ENCODE data around the gene CR1. TPM values are rescaled to one million over a fixed set of nuclear protein-coding genes. Genes with fewer than 3 reads are reported as not detected.
A peak's percentile ranks its signal among the peaks of the same experiment; 100 is the strongest.

Gene CR1
- total and polyA plus RNA-seq, 9 of the 15 experiments (the other 6 are each of a cell fraction or from before 2014, with no cell fraction given) = 0.07 to 0.47 (median 0.18) TPM

DNA sequence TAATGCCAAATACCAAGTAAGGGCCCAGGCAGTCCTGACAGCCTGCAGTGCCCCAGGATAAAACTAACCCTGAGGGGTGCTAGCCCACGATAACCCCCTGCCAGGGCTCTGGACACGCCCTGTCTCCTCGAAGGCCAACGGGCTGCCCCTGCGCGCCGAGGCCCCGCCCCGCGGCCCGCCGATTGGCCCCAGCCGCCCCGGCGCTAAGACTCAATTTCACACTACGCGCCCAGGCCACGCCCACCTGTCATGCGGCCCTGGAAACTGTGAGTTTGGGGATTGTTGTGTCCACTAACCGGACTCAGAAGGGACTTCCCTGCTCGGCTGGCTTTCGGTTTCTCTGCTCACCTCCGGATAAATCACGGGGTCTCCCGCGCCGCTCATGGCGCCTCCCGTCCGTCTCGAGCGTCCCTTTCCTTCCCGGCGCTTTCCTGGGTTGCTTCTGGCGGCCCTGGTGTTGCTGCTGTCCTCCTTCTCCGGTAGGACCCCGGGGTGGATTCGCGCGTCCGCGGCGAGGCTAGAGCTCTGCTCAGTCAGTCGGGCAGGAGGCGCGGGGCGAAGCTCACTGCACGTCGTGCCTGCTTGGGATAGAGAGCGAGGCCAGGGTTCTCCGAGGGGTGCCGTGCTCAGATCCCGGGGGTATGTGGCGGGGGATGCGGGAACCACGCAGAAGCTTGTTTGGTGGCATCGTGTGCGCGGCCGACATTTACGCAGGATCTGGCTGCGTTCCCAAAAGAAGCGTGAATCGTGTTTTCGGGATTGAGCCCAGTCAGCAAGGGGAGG lies 149.1 kb downstream of the CR1 start, which contains the start of gene CR1L (continued):
- TF ChIP-seq ZNF592 (IDR thresholded peaks at IDR 0.05) (peak; percentile 48; the same call in 1 of the 2 replicates), FOXA3 (CRISPR knock-in tag; conservative IDR thresholded peaks at IDR 0.05 in 1 of 2, IDR thresholded peaks at IDR 0.05 in 1 of 2) (peak in 1 of 2 experiments; percentile 79; a peak in 1 of 4 replicates), ZBTB12 (CRISPR knock-in tag; IDR thresholded peaks at IDR 0.05) (no peak), DPF2 (IDR thresholded peaks at IDR 0.05) (peak; percentile 50; the same call in 1 of the 2 replicates), ZBTB49 (CRISPR knock-in tag; IDR thresholded peaks at IDR 0.05; ENCODE audit: borderline replicate concordance) (0 out of 2 replicates have a peak, but pooled peaks have one; percentile 52), SRSF3 (IDR thresholded peaks at IDR 0.05; ENCODE audit: insufficient read depth, low read length) (peak; percentile 67; the same call in 1 of the 2 replicates), CXXC5 (CRISPR knock-in tag; IDR thresholded peaks at IDR 0.05) (peak; percentile 91), NFYB (IDR thresholded peaks at IDR 0.05; ENCODE audit: extremely low read depth, insufficient read length) (peak; percentile 65), GABPB1 (CRISPR knock-in tag; IDR thresholded peaks at IDR 0.05) (peak; percentile 76), BCOR (IDR thresholded peaks at IDR 0.05) (peak; percentile 25; the same call in 1 of the 2 replicates)
- TF ChIP-seq, protein P1, sequence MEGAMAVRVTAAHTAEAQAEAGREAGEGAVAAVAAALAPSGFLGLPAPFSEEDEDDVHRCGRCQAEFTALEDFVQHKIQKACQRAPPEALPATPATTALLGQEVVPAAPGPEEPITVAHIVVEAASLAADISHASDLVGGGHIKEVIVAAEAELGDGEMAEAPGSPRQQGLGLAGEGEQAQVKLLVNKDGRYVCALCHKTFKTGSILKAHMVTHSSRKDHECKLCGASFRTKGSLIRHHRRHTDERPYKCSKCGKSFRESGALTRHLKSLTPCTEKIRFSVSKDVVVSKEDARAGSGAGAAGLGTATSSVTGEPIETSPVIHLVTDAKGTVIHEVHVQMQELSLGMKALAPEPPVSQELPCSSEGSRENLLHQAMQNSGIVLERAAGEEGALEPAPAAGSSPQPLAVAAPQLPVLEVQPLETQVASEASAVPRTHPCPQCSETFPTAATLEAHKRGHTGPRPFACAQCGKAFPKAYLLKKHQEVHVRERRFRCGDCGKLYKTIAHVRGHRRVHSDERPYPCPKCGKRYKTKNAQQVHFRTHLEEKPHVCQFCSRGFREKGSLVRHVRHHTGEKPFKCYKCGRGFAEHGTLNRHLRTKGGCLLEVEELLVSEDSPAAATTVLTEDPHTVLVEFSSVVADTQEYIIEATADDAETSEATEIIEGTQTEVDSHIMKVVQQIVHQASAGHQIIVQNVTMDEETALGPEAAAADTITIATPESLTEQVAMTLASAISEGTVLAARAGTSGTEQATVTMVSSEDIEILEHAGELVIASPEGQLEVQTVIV (CRISPR knock-in tag; IDR thresholded peaks at IDR 0.05; ENCODE audit: borderline replicate concordance) = no peak
- TF ChIP-seq, protein P2, sequence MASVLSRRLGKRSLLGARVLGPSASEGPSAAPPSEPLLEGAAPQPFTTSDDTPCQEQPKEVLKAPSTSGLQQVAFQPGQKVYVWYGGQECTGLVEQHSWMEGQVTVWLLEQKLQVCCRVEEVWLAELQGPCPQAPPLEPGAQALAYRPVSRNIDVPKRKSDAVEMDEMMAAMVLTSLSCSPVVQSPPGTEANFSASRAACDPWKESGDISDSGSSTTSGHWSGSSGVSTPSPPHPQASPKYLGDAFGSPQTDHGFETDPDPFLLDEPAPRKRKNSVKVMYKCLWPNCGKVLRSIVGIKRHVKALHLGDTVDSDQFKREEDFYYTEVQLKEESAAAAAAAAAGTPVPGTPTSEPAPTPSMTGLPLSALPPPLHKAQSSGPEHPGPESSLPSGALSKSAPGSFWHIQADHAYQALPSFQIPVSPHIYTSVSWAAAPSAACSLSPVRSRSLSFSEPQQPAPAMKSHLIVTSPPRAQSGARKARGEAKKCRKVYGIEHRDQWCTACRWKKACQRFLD (CRISPR knock-in tag; IDR thresholded peaks at IDR 0.05) = 0 out of 2 replicates have a peak, but pooled peaks have one; percentile 6
